Measurements from ENCODE around the gene MPZL1.

- TF ChIP-seq CTCF (IDR thresholded peaks at IDR 0.05 in 4 of 5, conservative IDR thresholded peaks at IDR 0.05 in 1 of 5) (no peak), POLR2A (IDR thresholded peaks at IDR 0.05) (peak; percentile 76 to 80)
Observed at GRCh38 chr1:167721617-167722151, at the start of gene MPZL1.

All from gastrocnemius medialis (tissue), 4 donors.